Suprapubic skin (tissue), 4 donors: ENCODE data around the gene ABLIM2.

Experiments used
- CTCF ChIP-seq, 2 donors: fragments of 200-600 bp in 1 of 2; fragments of 450-650 bp in 1 of 2; sonication (generic) in 1 of 2; IDR thresholded peaks; one replicate each; pipeline ENCODE4 v1.5.1; 2016 to 2019; ENCODE audit warnings: antibody characterized with exemption in 2 of 2, mild to moderate bottlenecking in 1 of 2, moderate library complexity in 1 of 2
- EP300 ChIP-seq: sonication (generic); formaldehyde crosslinking; IDR thresholded peaks from one replicate; pipeline ENCODE4 v1.6.1; 2017; ENCODE audit warnings: antibody characterized with exemption
- POLR2AphosphoS5 ChIP-seq, 3 donors: sonication (generic); formaldehyde crosslinking; IDR thresholded peaks; one replicate each; pipeline ENCODE4 v1.6.1; 2017; ENCODE audit warnings: antibody characterized with exemption in 3 of 3

- TF ChIP-seq CTCF (IDR thresholded peaks at IDR 0.05) (no peak), POLR2AphosphoS5 (IDR thresholded peaks at IDR 0.05) (peak in 2 of 3 donors; percentile 26 to 34), EP300 (no peak)
Measured at GRCh38 chr4:8182858-8183725, 24.5 kb upstream of the ABLIM2 start.
